Endothelial cell (in vitro differentiated cells): ENCODE results near the gene CCDC73. TPM values are rescaled to one million over a fixed set of nuclear protein-coding genes. Genes with fewer than 3 reads are reported as not detected.

Source experiments
- DNase-seq: peaks from one replicate; pipeline ENCODE4 v3.0.0; 2021; ENCODE audit warnings: low spot score
- H3K27ac Mint-ChIP-seq: one replicate; pipeline ENCODE4 v1.8.0; 2021; ENCODE audit warnings: mixed read lengths, inconsistent platforms; ENCODE audit not compliant: unreplicated experiment
- H3K27me3 Mint-ChIP-seq: one replicate; pipeline ENCODE4 v1.8.0; 2021; ENCODE audit warnings: mild to moderate bottlenecking, moderate library complexity, mixed read lengths, inconsistent platforms; ENCODE audit not compliant: unreplicated experiment
- H3K36me3 Mint-ChIP-seq: one replicate; pipeline ENCODE4 v1.8.0; 2021; ENCODE audit warnings: mild to moderate bottlenecking, low read depth, mixed read lengths, inconsistent platforms; ENCODE audit not compliant: unreplicated experiment
- H3K4me1 Mint-ChIP-seq: one replicate; pipeline ENCODE4 v1.8.0; 2021; ENCODE audit warnings: mild to moderate bottlenecking, mixed read lengths, inconsistent platforms; ENCODE audit not compliant: unreplicated experiment
- H3K4me3 Mint-ChIP-seq: one replicate; pipeline ENCODE4 v1.8.0; 2021; ENCODE audit warnings: mild to moderate bottlenecking, mixed read lengths, inconsistent platforms; ENCODE audit not compliant: unreplicated experiment
- H3K9me3 Mint-ChIP-seq: one replicate; pipeline ENCODE4 v1.8.0; 2021; ENCODE audit warnings: mixed read lengths, inconsistent platforms; ENCODE audit not compliant: unreplicated experiment
- CTCF ChIP-seq: fragments of 200-600 bp; sonication (generic); IDR thresholded peaks from one replicate; pipeline ENCODE4 v1.5.0; 2021; ENCODE audit warnings: antibody characterized with exemption; ENCODE audit not compliant: unreplicated experiment
- total RNA-seq: library from RNA; stranded (reverse); fragmentation: NEBNext Ultra II Directional; extraction: Animal tissue kit (Norgen Biotek cat#: 25700); gene quantifications from one replicate; pipeline ENCODE4 v1.2.1, GENCODE V29; 2021; ENCODE audit not compliant: unreplicated experiment

Gene CCDC73
- total RNA-seq, 1 donor from 2014 or later: not detected

GRCh38 chr11:32569313-32569881 is 225.1 kb downstream of the CCDC73 start:
- Mint-ChIP-seq H3K4me1 (peaks cover 5% of the 10 kb centered on the region), H3K27me3 (peaks cover 6% of the 10 kb centered on the region), H3K27ac (no peak overlapping the region), H3K36me3 (no peaks in the 10 kb centered on the region), H3K9me3 (no peaks in the 10 kb centered on the region), H3K4me3 (no peak overlapping the region)
- DNase-seq: no peak
- TF ChIP-seq CTCF: no peak

- no peaks in the 10 kb centered on the region for H3K36me3 Mint-ChIP-seq
- peaks cover 3% of the 10 kb centered on the region for H3K27me3 Mint-ChIP-seq
- H3K4me3 Mint-ChIP-seq: no peak overlapping the region
- peaks cover 5% of the 10 kb centered on the region for H3K4me1 Mint-ChIP-seq
- H3K27ac Mint-ChIP-seq: no peak overlapping the region
- H3K9me3 Mint-ChIP-seq: no peaks in the 10 kb centered on the region
- no peak for DNase-seq
- TF ChIP-seq CTCF: no peak
Observed at GRCh38 chr11:32567154-32567553, 227.3 kb downstream of the CCDC73 start.

- H3K4me3 Mint-ChIP-seq: no peak overlapping the region
- H3K36me3 Mint-ChIP-seq: no peaks in the 10 kb centered on the region
- peaks cover 2% of the 10 kb centered on the region for H3K4me1 Mint-ChIP-seq
- no peak for DNase-seq
- no peak for TF ChIP-seq CTCF
- no peak overlapping the region for H3K27ac Mint-ChIP-seq
- H3K9me3 Mint-ChIP-seq: no peaks in the 10 kb centered on the region
- H3K27me3 Mint-ChIP-seq: peaks cover 3% of the 10 kb centered on the region
Observed at GRCh38 chr11:32566517-32566916, 227.9 kb downstream of the CCDC73 start.

GRCh38 chr11:32563600-32563959 is 230.9 kb downstream of the CCDC73 start:
- Mint-ChIP-seq H3K27me3 (peaks cover 3% of the 10 kb centered on the region), H3K36me3 (no peaks in the 10 kb centered on the region), H3K4me3 (no peak overlapping the region), H3K4me1 (no peaks in the 10 kb centered on the region), H3K9me3 (no peaks in the 10 kb centered on the region), H3K27ac (no peak overlapping the region)
- no peak for DNase-seq
- TF ChIP-seq CTCF: no peak

GRCh38 chr11:32562839-32563599 is 231.4 kb downstream of the CCDC73 start:
- H3K27me3 Mint-ChIP-seq: peaks cover under 1% of the 10 kb centered on the region
- H3K27ac Mint-ChIP-seq: no peak overlapping the region
- H3K36me3 Mint-ChIP-seq: no peaks in the 10 kb centered on the region
- no peak for DNase-seq
- H3K4me3 Mint-ChIP-seq: no peak overlapping the region
- no peaks in the 10 kb centered on the region for H3K9me3 Mint-ChIP-seq
- TF ChIP-seq CTCF: no peak
- H3K4me1 Mint-ChIP-seq: no peaks in the 10 kb centered on the region
